ENCODE data around the gene UBAP1.

The UBAP1 gene

GRCh38 chr9:34220218-34220617 lies 41.4 kb downstream of the UBAP1 start:
- TF ChIP-seq FOXM1 (IDR thresholded peaks at IDR 0.05; ENCODE audit: borderline replicate concordance, low read depth) (no peak), YY1 (IDR thresholded peaks at IDR 0.05; ENCODE audit: low read depth) (no peak), TAF1 (IDR thresholded peaks at IDR 0.05; ENCODE audit: low read depth) (no peak), REST (IDR thresholded peaks at IDR 0.05; ENCODE audit: low read depth) (no peak), EP300 (IDR thresholded peaks at IDR 0.05; ENCODE audit: borderline replicate concordance) (no peak), USF1 (IDR thresholded peaks at IDR 0.05) (no peak), CREB1 (IDR thresholded peaks at IDR 0.05; ENCODE audit: low read depth) (no peak)

- TF ChIP-seq MAX (IDR thresholded peaks at IDR 0.05) (no peak), USF1 (IDR thresholded peaks at IDR 0.05) (no peak), REST (IDR thresholded peaks at IDR 0.05; ENCODE audit: low read depth) (no peak), TEAD4 (IDR thresholded peaks at IDR 0.05) (no peak), TAF1 (IDR thresholded peaks at IDR 0.05; ENCODE audit: low read depth) (no peak), EP300 (IDR thresholded peaks at IDR 0.05; ENCODE audit: borderline replicate concordance) (no peak), FOXM1 (IDR thresholded peaks at IDR 0.05; ENCODE audit: borderline replicate concordance, low read depth) (no peak), CREB1 (IDR thresholded peaks at IDR 0.05; ENCODE audit: low read depth) (no peak), EGR1 (IDR thresholded peaks at IDR 0.05) (no peak), ZBTB7A (IDR thresholded peaks at IDR 0.05; ENCODE audit: low read depth) (no peak), TCF12 (IDR thresholded peaks at IDR 0.05; ENCODE audit: low read depth) (no peak), CEBPB (IDR thresholded peaks at IDR 0.05) (no peak), YY1 (IDR thresholded peaks at IDR 0.05; ENCODE audit: low read depth) (no peak), RAD21 (IDR thresholded peaks at IDR 0.05; ENCODE audit: low read depth) (no peak), NFIC (IDR thresholded peaks at IDR 0.05) (no peak)
Measured at GRCh38 chr9:34224349-34224748, 45.5 kb downstream of the UBAP1 start.

GRCh38 chr9:34227445-34227844 lies 48.6 kb downstream of the UBAP1 start:
- no peak for TF ChIP-seq FOXM1 (IDR thresholded peaks at IDR 0.05; ENCODE audit: borderline replicate concordance, low read depth)
- TF ChIP-seq TCF12 (IDR thresholded peaks at IDR 0.05; ENCODE audit: low read depth): no peak

- TF ChIP-seq MAX (IDR thresholded peaks at IDR 0.05) (no peak), TEAD4 (IDR thresholded peaks at IDR 0.05) (no peak), EGR1 (IDR thresholded peaks at IDR 0.05) (no peak), EP300 (IDR thresholded peaks at IDR 0.05; ENCODE audit: borderline replicate concordance) (no peak), YY1 (IDR thresholded peaks at IDR 0.05; ENCODE audit: low read depth) (no peak), TAF1 (IDR thresholded peaks at IDR 0.05; ENCODE audit: low read depth) (no peak), FOXM1 (IDR thresholded peaks at IDR 0.05; ENCODE audit: borderline replicate concordance, low read depth) (no peak), CREB1 (IDR thresholded peaks at IDR 0.05; ENCODE audit: low read depth) (no peak), USF1 (IDR thresholded peaks at IDR 0.05) (no peak), NFIC (IDR thresholded peaks at IDR 0.05) (no peak), RAD21 (IDR thresholded peaks at IDR 0.05; ENCODE audit: low read depth) (no peak), ZBTB7A (IDR thresholded peaks at IDR 0.05; ENCODE audit: low read depth) (no peak), REST (IDR thresholded peaks at IDR 0.05; ENCODE audit: low read depth) (no peak), CEBPB (IDR thresholded peaks at IDR 0.05) (no peak), TCF12 (IDR thresholded peaks at IDR 0.05; ENCODE audit: low read depth) (no peak)
Measured at GRCh38 chr9:34230556-34230955, 51.7 kb downstream of the UBAP1 start.

Data from Ishikawa (cell line).